H1 (cell line): ENCODE data around the gene ZCCHC17. TPM values are rescaled to one million over a fixed set of nuclear protein-coding genes. Genes with fewer than 3 reads are reported as not detected.
A peak's percentile ranks its signal among the peaks of the same experiment; 100 is the strongest.

Source experiments
- CTCF ChIA-PET: fragments of 300-600 bp; sonication (Branson Sonifier 250); formaldehyde crosslinking; loops from one replicate; lab custom pipeline; 2021; ENCODE audit not compliant: partially characterized antibody; lab: Charles Lee
- POLR2A ChIA-PET: fragments of 300-600 bp; sonication (Branson Sonifier 250); formaldehyde crosslinking; loops from one replicate; lab custom pipeline; 2021; ENCODE audit warnings: inconsistent platforms; ENCODE audit not compliant: partially characterized antibody; lab: Charles Lee
- DNase-seq, 2 experiments: peaks; one replicate each; pipeline versions ENCODE4 v3.0.0 to v3.0.0-alpha.2; 2010 to 2022; ENCODE audit warnings: low spot score in 2 of 2, low read depth in 1 of 2, mixed read lengths in 1 of 2
- FAIRE-seq: peaks from 2 replicates; lab custom pipeline; 2011; peaks lifted over from hg19 to GRCh38; lab: Jason Lieb, UNC
- H2AFZ ChIP-seq: 2 replicates; pipeline ENCODE4 v1.8.1; 2012; ENCODE audit warnings: low read length, inconsistent platforms
- H2AK5ac ChIP-seq: 2 replicates; pipeline ENCODE4 v1.6.1; 2013; ENCODE audit warnings: low read depth, low read length
- H2BK120ac ChIP-seq: replicated peaks from 2 replicates; pipeline ENCODE3; 2013; ENCODE audit warnings: low read depth, low read length, inconsistent platforms
- H2BK12ac ChIP-seq: 2 replicates; pipeline ENCODE4 v1.6.1; 2013; ENCODE audit warnings: low read depth, low read length
- H2BK15ac ChIP-seq: 2 replicates; pipeline ENCODE4 v1.6.1; 2013; ENCODE audit warnings: low read length
- H2BK20ac ChIP-seq: 2 replicates; pipeline ENCODE4 v1.6.1; 2013; ENCODE audit warnings: low read length
- H2BK5ac ChIP-seq: 2 replicates; pipeline ENCODE4 v1.6.1; 2013; ENCODE audit warnings: low read depth, low read length
- H3K14ac ChIP-seq: 2 replicates; pipeline ENCODE4 v1.6.1; 2013; ENCODE audit warnings: inconsistent platforms; ENCODE audit not compliant: insufficient read length
- H3K18ac ChIP-seq: 2 replicates; pipeline ENCODE4 v1.6.1; 2013; ENCODE audit warnings: low read length; ENCODE audit errors: extremely low read depth
- H3K23ac ChIP-seq: 2 replicates; pipeline ENCODE4 v1.6.1; 2013; ENCODE audit warnings: inconsistent platforms; ENCODE audit not compliant: insufficient read length
- H3K23me2 ChIP-seq: 2 replicates; pipeline ENCODE4 v1.6.1; 2013; ENCODE audit warnings: low read depth, low read length
- H3K27ac ChIP-seq: 2 replicates; pipeline ENCODE4 v1.6.1; 2011; ENCODE audit warnings: low read depth, low read length, inconsistent platforms
- H3K27me3 ChIP-seq, 4 experiments: replicated peaks in 1 of 4; 1 replicate in 1 of 4; 2 replicates in 3 of 4; pipeline versions ENCODE4 v1.6.1 to v1.8.1; 2011 to 2013; ENCODE audit warnings: low read length in 3 of 4, mild to moderate bottlenecking in 3 of 4, inconsistent platforms in 2 of 4, mixed read lengths in 2 of 4, moderate library complexity in 1 of 4; ENCODE audit not compliant: control insufficient read depth in 3 of 4, insufficient read depth in 3 of 4; ENCODE audit errors: extremely low read depth in 1 of 4
- H3K36me3 ChIP-seq, 4 experiments: 2 replicates each; pipeline versions ENCODE4 v1.6.1 to v1.8.1; 2011 to 2013; ENCODE audit warnings: mild to moderate bottlenecking in 4 of 4, low read length in 3 of 4, moderate library complexity in 2 of 4, control low read depth in 1 of 4, inconsistent platforms in 1 of 4; ENCODE audit not compliant: insufficient read depth in 4 of 4, control insufficient read depth in 2 of 4
- H3K4ac ChIP-seq: replicated peaks from 2 replicates; pipeline ENCODE3; 2013; ENCODE audit warnings: low read length, low read depth, mixed read lengths, inconsistent platforms; ENCODE audit not compliant: insufficient read length
- H3K4me1 ChIP-seq, 4 experiments: replicated peaks in 1 of 4; 1 replicate in 1 of 4; 2 replicates in 3 of 4; pipeline versions ENCODE4 v1.6.1 to v1.8.1; 2011 to 2013; ENCODE audit warnings: low read length in 3 of 4, inconsistent platforms in 2 of 4, mixed read lengths in 1 of 4; ENCODE audit not compliant: insufficient read depth in 4 of 4, control insufficient read depth in 3 of 4
- H3K4me2 ChIP-seq, 2 experiments: 2 replicates each; pipeline versions ENCODE4 v1.6.1 to v1.8.1; 2011 to 2013; ENCODE audit warnings: low read depth in 2 of 2, low read length in 2 of 2, control low read depth in 1 of 2, inconsistent platforms in 1 of 2, mild to moderate bottlenecking in 1 of 2; ENCODE audit not compliant: insufficient read depth in 1 of 2
- H3K4me3 ChIP-seq, 4 experiments: fragments of 200-600, 300-600 bp in 1 of 4; sonication (generic), shearing (Covaris generic), sonication (Bioruptor Twin) in 1 of 4; 2 replicates each; pipeline versions ENCODE4 v1.5.1 to v1.8.1; 2011 to 2016; ENCODE audit warnings: low read length in 4 of 4, low read depth in 3 of 4, control low read depth in 2 of 4, inconsistent platforms in 2 of 4, mild to moderate bottlenecking in 2 of 4, mixed read lengths in 1 of 4, moderate library complexity in 1 of 4; ENCODE audit not compliant: insufficient read depth in 2 of 4; ENCODE audit errors: extremely low read depth in 1 of 4
- H3K56ac ChIP-seq: replicated peaks from 2 replicates; pipeline ENCODE3; 2013; ENCODE audit warnings: low read depth, mild to moderate bottlenecking, mixed read lengths, low read length, inconsistent platforms; ENCODE audit not compliant: insufficient read length
- H3K79me1 ChIP-seq: 2 replicates; pipeline ENCODE4 v1.6.1; 2013; ENCODE audit warnings: low read depth, low read length, control low read depth
- H3K79me2 ChIP-seq, 2 experiments: 2 replicates each; pipeline versions ENCODE4 v1.6.1 to v1.8.1; 2012 to 2013; ENCODE audit warnings: low read length in 2 of 2, mild to moderate bottlenecking in 2 of 2, inconsistent platforms in 1 of 2; ENCODE audit not compliant: insufficient read depth in 2 of 2, control insufficient read depth in 1 of 2
- H3K9ac ChIP-seq, 4 experiments: replicated peaks in 1 of 4; 1 replicate in 1 of 4; 2 replicates in 3 of 4; pipeline versions ENCODE4 v1.6.1 to v1.8.1; 2011 to 2013; ENCODE audit warnings: low read depth in 3 of 4, low read length in 3 of 4, control low read depth in 2 of 4, mild to moderate bottlenecking in 2 of 4, moderate library complexity in 2 of 4, inconsistent platforms in 1 of 4; ENCODE audit errors: extremely low read depth in 1 of 4
- H3K9me3 ChIP-seq, 2 experiments: 2 replicates each; pipeline versions ENCODE4 v1.6.1 to v1.8.1; 2012 to 2013; ENCODE audit warnings: mild to moderate bottlenecking in 2 of 2, moderate library complexity in 2 of 2, control low read depth in 1 of 2, inconsistent platforms in 1 of 2, low read depth in 1 of 2, low read length in 1 of 2, mixed read lengths in 1 of 2; ENCODE audit not compliant: insufficient read depth in 2 of 2
- H4K20me1 ChIP-seq, 2 experiments: replicated peaks in 1 of 2; 2 replicates each; pipeline versions ENCODE3 to v1.8.1; 2011 to 2013; ENCODE audit warnings: inconsistent platforms in 2 of 2, low read length in 2 of 2, mild to moderate bottlenecking in 1 of 2; ENCODE audit not compliant: insufficient read depth in 2 of 2, control insufficient read depth in 1 of 2
- H4K5ac ChIP-seq: 2 replicates; pipeline ENCODE4 v1.6.1; 2013; ENCODE audit warnings: low read length, low read depth, mixed read lengths, inconsistent platforms; ENCODE audit not compliant: insufficient read length
- H4K8ac ChIP-seq: 2 replicates; pipeline ENCODE4 v1.8.0; 2013; ENCODE audit warnings: mild to moderate bottlenecking, moderate library complexity, low read length, inconsistent platforms; ENCODE audit not compliant: insufficient read depth; ENCODE audit errors: extremely low read depth
- H4K91ac ChIP-seq: replicated peaks from 2 replicates; pipeline ENCODE3; 2013; ENCODE audit warnings: low read length, mixed read lengths, inconsistent platforms; ENCODE audit not compliant: insufficient read length
- BACH1 ChIP-seq: IDR thresholded peaks from 2 replicates; pipeline ENCODE4 v1.6.1; 2012; ENCODE audit warnings: low read length, improper control_type of control experiment
- CBX5 ChIP-seq: fragments of 300-800, 300-1000 bp; sonication (generic); IDR thresholded peaks from 2 replicates; pipeline ENCODE4 v1.7.1; 2016; ENCODE audit warnings: antibody characterized with exemption, low read length, low read depth
- EP300 ChIP-seq, 2 experiments: IDR thresholded peaks; 1 replicate in 1 of 2; 2 replicates in 1 of 2; pipeline ENCODE4 v1.6.1; 2011 to 2012; ENCODE audit warnings: low read depth in 2 of 2, low read length in 2 of 2, mild to moderate bottlenecking in 2 of 2, borderline replicate concordance in 1 of 2, inconsistent platforms in 1 of 2, moderate library complexity in 1 of 2
- GTF2F1 ChIP-seq: IDR thresholded peaks from 2 replicates; pipeline ENCODE4 v1.6.1; 2012; ENCODE audit warnings: low read depth, low read length, improper control_type of control experiment, borderline replicate concordance
- HDAC2 ChIP-seq, 2 experiments: fragments of 300-600 bp in 1 of 2; sonication (generic) in 1 of 2; IDR thresholded peaks; 2 replicates each; pipeline ENCODE4 v1.6.1; 2011 to 2012; ENCODE audit warnings: low read depth in 2 of 2, low read length in 2 of 2, mild to moderate bottlenecking in 2 of 2, moderate library complexity in 2 of 2, borderline replicate concordance in 1 of 2, inconsistent platforms in 1 of 2
- KDM4A ChIP-seq: IDR thresholded peaks from one replicate; pipeline ENCODE4 v1.7.1; 2012; ENCODE audit warnings: low read depth, mild to moderate bottlenecking, moderate library complexity, low read length, inconsistent platforms; ENCODE audit not compliant: severe bottlenecking
- RAD21 ChIP-seq, 2 experiments: IDR thresholded peaks in 1 of 2; conservative IDR thresholded peaks in 1 of 2; 2 replicates each; pipeline ENCODE4 v1.6.1; 2011; ENCODE audit warnings: low read depth in 2 of 2, low read length in 2 of 2, improper control_type of control experiment in 1 of 2, inconsistent platforms in 1 of 2, mild to moderate bottlenecking in 1 of 2, moderate library complexity in 1 of 2
- RNF2 ChIP-seq: fragments of 200-900, 300-1000 bp; sonication (generic); IDR thresholded peaks from 2 replicates; pipeline ENCODE4 v1.7.1; 2016; ENCODE audit warnings: borderline replicate concordance, low read depth, mild to moderate bottlenecking, antibody characterized with exemption, low read length; ENCODE audit not compliant: poor library complexity, severe bottlenecking; ENCODE audit errors: missing control alignments
- SIRT6 ChIP-seq: IDR thresholded peaks from one replicate; pipeline ENCODE4 v1.7.1; 2012; ENCODE audit warnings: low read length, inconsistent platforms
- SIX5 ChIP-seq: IDR thresholded peaks from 2 replicates; pipeline ENCODE4 v1.6.1; 2011; ENCODE audit warnings: mild to moderate bottlenecking, low read depth, low read length
- SP1 ChIP-seq: IDR thresholded peaks from 2 replicates; pipeline ENCODE4 v1.6.1; 2011; ENCODE audit warnings: low read depth, low read length
- SP4 ChIP-seq: IDR thresholded peaks from 2 replicates; pipeline ENCODE4 v1.6.1; 2012; ENCODE audit warnings: low read length, inconsistent platforms
- WGBS, 2 experiments: shearing (Covaris generic) in 1 of 2; methylation state at CpG; one replicate each; pipeline versions ENCODE4 v1.1.6 to v1.1.7; 2013 to 2015; ENCODE audit warnings: low lambda C conversion rate in 2 of 2, mixed read lengths in 2 of 2, inconsistent platforms in 1 of 2, low coverage in 1 of 2, missing lambda C conversion rate in 1 of 2; ENCODE audit not compliant: insufficient replicate concordance in 2 of 2, insufficient coverage in 1 of 2, insufficient read length in 1 of 2; ENCODE audit errors: extremely low coverage in 1 of 2, missing lambda C conversion rate in 1 of 2; 5-methylcytosine and 5-hydroxymethylcytosine counted together
- polyA plus RNA-seq, 7 experiments: library from polyadenylated mRNA; depleted of rRNA in 3 of 7; stranded (reverse) in 5 of 7; unstranded in 2 of 7; fragments of >200 nt in 5 of 7; fragments of 200-250 nt in 2 of 7; gene quantifications; 1 replicate in 5 of 7; 2 replicates in 1 of 7; 4 replicates in 1 of 7; pipeline versions ENCODE4 v1.2.1 to v1.2.3, GENCODE V29; 2011 to 2013; ENCODE audit warnings: missing spikeins in 2 of 7, mixed read lengths in 2 of 7
- total RNA-seq: library from RNA; stranded (reverse); fragmentation: NEBNext Ultra II Directional; extraction: Animal tissue kit (Norgen Biotek cat#: 25700); gene quantifications from 2 replicates; pipeline ENCODE4 v1.2.1, GENCODE V29; 2021

Gene ZCCHC17
- total and polyA plus RNA-seq, 2 of the 8 experiments (the other 6 are each of a cell fraction or from before 2014, with no cell fraction given), result 51.6 to 59.3 TPM

DNA sequence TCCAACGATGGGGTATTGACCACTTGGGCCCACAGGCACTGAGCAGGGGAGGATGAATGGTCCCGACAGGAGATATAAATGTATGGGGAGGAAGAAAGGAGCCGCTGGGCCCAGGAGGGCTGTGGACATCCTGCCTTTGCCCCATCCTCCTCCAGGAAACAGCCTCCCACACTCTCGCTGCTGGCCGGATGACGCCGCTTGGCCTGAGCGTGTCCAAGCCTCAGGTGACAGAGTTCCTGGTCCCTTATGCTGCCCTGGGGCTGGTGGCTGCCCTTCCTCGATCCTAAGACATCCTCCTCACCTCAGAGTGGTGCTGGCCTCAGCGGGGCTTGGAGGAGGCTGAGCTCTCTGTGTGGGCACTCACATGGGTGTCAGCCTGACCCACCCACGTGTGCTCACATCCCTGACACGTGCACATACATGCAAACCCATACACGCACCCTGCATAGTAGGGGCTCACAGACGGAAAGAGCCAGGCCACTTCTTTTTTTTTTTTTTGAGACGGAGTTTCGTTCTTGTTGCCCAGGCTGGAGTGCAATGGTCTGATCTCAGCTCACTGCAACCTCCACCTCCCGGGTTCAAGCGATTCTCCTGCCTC is 110.3 kb downstream of the ZCCHC17 start:
- H2BK12ac ChIP-seq, result 0 out of 2 replicates have a peak overlapping the region, but pooled peaks have one; percentile 14
- H4K5ac ChIP-seq, result no peak overlapping the region
- DNase-seq (no peak), FAIRE-seq (no peak)
- no peaks in the 10 kb centered on the region; a peak in 1 of 8 replicates for H3K36me3 ChIP-seq
- no peak overlapping the region for H2AFZ ChIP-seq
- H3K23ac ChIP-seq, result no peak overlapping the region
- peaks cover 0 to 3% (median under 1%) of the 10 kb centered on the region in 4 experiments; a peak in 3 of 7 replicates for H3K4me1 ChIP-seq
- no peak overlapping the region for H3K56ac ChIP-seq
- no peak overlapping the region for H2BK20ac ChIP-seq
- no peak overlapping the region for H3K4me3 ChIP-seq
- peak overlapping the region; percentile 27 for H4K91ac ChIP-seq
- H4K20me1 ChIP-seq, result no peaks in the 10 kb centered on the region
- no peaks in the 10 kb centered on the region for H3K23me2 ChIP-seq
- H4K8ac ChIP-seq, result peak overlapping the region; percentile 57
- H3K14ac ChIP-seq, result no peak overlapping the region
- H3K4ac ChIP-seq, result no peak overlapping the region
- WGBS, 2 experiments, result 92% methylated on average over 13 of the region's 18 CpGs; no CpG with 5 or more reads in 1 of the 2 experiments
- no peak overlapping the region for H2BK120ac ChIP-seq
- no peak overlapping the region for H3K4me2 ChIP-seq
- H3K9me3 ChIP-seq, result no peaks in the 10 kb centered on the region
- no peak overlapping the region for H2BK5ac ChIP-seq
- no peaks in the 10 kb centered on the region for H3K79me1 ChIP-seq
- POLR2A ChIA-PET, result interaction anchor here (0.6 to 0.9 kb wide), 2 partner anchors 10 to 63 kb away, joined by 3 read pairs; no protein-coding TSS in a partner anchor
- no peak overlapping the region for H2BK15ac ChIP-seq
- CTCF ChIA-PET, result interaction anchor here (0.8 to 3.4 kb wide), 4 partner anchors 11 to 142 kb away, joined by 3 to 21 read pairs (median 10); no protein-coding TSS in a partner anchor
- no peak overlapping the region for H3K18ac ChIP-seq
- no peaks in the 10 kb centered on the region for H3K79me2 ChIP-seq
- no peak overlapping the region for H3K9ac ChIP-seq
- no peak overlapping the region for H2AK5ac ChIP-seq
- H3K27ac ChIP-seq, result no peak overlapping the region
- H3K27me3 ChIP-seq, result peaks cover 0 to 6% (median 1%) of the 10 kb centered on the region in 4 experiments; a peak in 3 of 7 replicates
- TF ChIP-seq GTF2F1, result no peak
- TF ChIP-seq RAD21 (IDR thresholded peaks at IDR 0.05 in 1 of 2, conservative IDR thresholded peaks at IDR 0.05 in 1 of 2; ENCODE audit: low read depth in 2 of 2, low read length in 2 of 2), result no peak
- TF ChIP-seq BACH1, result no peak
- no peak for TF ChIP-seq KDM4A
- no peak for TF ChIP-seq SIX5
- no peak for TF ChIP-seq SP1
- no peak for TF ChIP-seq CBX5
- no peak for TF ChIP-seq SIRT6
- no peak for TF ChIP-seq RNF2
- no peak for TF ChIP-seq SP4
- no peak for TF ChIP-seq EP300 (IDR thresholded peaks at IDR 0.05; ENCODE audit: borderline replicate concordance in 1 of 2, low read depth in 2 of 2, low read length in 2 of 2)
- TF ChIP-seq HDAC2 (IDR thresholded peaks at IDR 0.05; ENCODE audit: borderline replicate concordance in 1 of 2, low read depth in 2 of 2, low read length in 2 of 2), result no peak
